Trophoblast cell (in vitro differentiated cells and primary cell): ENCODE data around the gene LRCH1.

ENCODE experiments used
- DNase-seq, 2 donors: peaks; one replicate each; pipeline ENCODE4 v3.0.0-alpha.2; 2016
- H2AFZ ChIP-seq: 2 replicates; pipeline ENCODE4 v1.6.1; 2013; ENCODE audit warnings: low read length, moderate library complexity, mild to moderate bottlenecking; ENCODE audit not compliant: insufficient read depth, poor library complexity
- H2AK5ac ChIP-seq: 2 replicates; pipeline ENCODE4 v1.6.1; 2013; ENCODE audit warnings: mild to moderate bottlenecking, low read length
- H2BK120ac ChIP-seq: 2 replicates; pipeline ENCODE4 v1.6.1; 2013; ENCODE audit warnings: low read length, mild to moderate bottlenecking, moderate library complexity; ENCODE audit not compliant: insufficient read depth, poor library complexity
- H2BK12ac ChIP-seq: 2 replicates; pipeline ENCODE4 v1.6.1; 2013; ENCODE audit warnings: mild to moderate bottlenecking, low read length, moderate library complexity
- H2BK5ac ChIP-seq: 2 replicates; pipeline ENCODE4 v1.6.1; 2013; ENCODE audit warnings: low read length, low read depth, moderate library complexity, mild to moderate bottlenecking; ENCODE audit not compliant: poor library complexity
- H3K14ac ChIP-seq: 2 replicates; pipeline ENCODE4 v1.6.1; 2013; ENCODE audit warnings: mild to moderate bottlenecking, low read length
- H3K18ac ChIP-seq: 2 replicates; pipeline ENCODE4 v1.6.1; 2013; ENCODE audit warnings: mild to moderate bottlenecking, low read length
- H3K23ac ChIP-seq: 2 replicates; pipeline ENCODE4 v1.6.1; 2013; ENCODE audit warnings: low read length
- H3K27ac ChIP-seq: 2 replicates; pipeline ENCODE4 v1.5.1; 2013; ENCODE audit warnings: low read depth, mild to moderate bottlenecking, inconsistent platforms, low read length, moderate library complexity
- H3K27me3 ChIP-seq: 2 replicates; pipeline ENCODE4 v1.6.1; 2013; ENCODE audit warnings: inconsistent platforms, mild to moderate bottlenecking, low read length, moderate library complexity; ENCODE audit not compliant: insufficient read depth
- H3K36me3 ChIP-seq, 2 experiments: 1 replicate in 1 of 2; 2 replicates in 1 of 2; pipeline ENCODE4 v1.6.1; 2013; ENCODE audit warnings: low read length in 2 of 2, mild to moderate bottlenecking in 2 of 2, moderate library complexity in 1 of 2; ENCODE audit not compliant: insufficient read depth in 2 of 2, control insufficient read depth in 1 of 2
- H3K4ac ChIP-seq: 2 replicates; pipeline ENCODE4 v1.6.1; 2013; ENCODE audit warnings: low read depth, mild to moderate bottlenecking, low read length, moderate library complexity
- H3K4me1 ChIP-seq, 2 experiments: 1 replicate in 1 of 2; 2 replicates in 1 of 2; pipeline ENCODE4 v1.6.1; 2013; ENCODE audit warnings: low read length in 2 of 2, mild to moderate bottlenecking in 2 of 2, moderate library complexity in 1 of 2; ENCODE audit not compliant: insufficient read depth in 2 of 2, control insufficient read depth in 1 of 2
- H3K4me2 ChIP-seq: 2 replicates; pipeline ENCODE4 v1.6.1; 2013; ENCODE audit warnings: inconsistent platforms, mild to moderate bottlenecking, low read length, moderate library complexity
- H3K4me3 ChIP-seq: 2 replicates; pipeline ENCODE4 v1.5.1; 2013; ENCODE audit warnings: mild to moderate bottlenecking, low read depth, low read length, inconsistent platforms
- H3K79me1 ChIP-seq: one replicate; pipeline ENCODE4 v1.6.1; 2013; ENCODE audit warnings: low read length
- H3K79me2 ChIP-seq: 2 replicates; pipeline ENCODE4 v1.6.1; 2013; ENCODE audit warnings: low read length, mild to moderate bottlenecking; ENCODE audit not compliant: control insufficient read depth, insufficient read depth, poor library complexity
- H3K9ac ChIP-seq: 2 replicates; pipeline ENCODE4 v1.6.1; 2013; ENCODE audit warnings: mild to moderate bottlenecking, low read length
- H3K9me3 ChIP-seq: 2 replicates; pipeline ENCODE4 v1.6.1; 2013; ENCODE audit warnings: low read depth, mild to moderate bottlenecking, control low read depth, inconsistent platforms, low read length; ENCODE audit not compliant: insufficient read depth
- H4K12ac ChIP-seq: 2 replicates; pipeline ENCODE4 v1.6.1; 2013; ENCODE audit warnings: low read depth, mild to moderate bottlenecking, low read length, moderate library complexity
- H4K8ac ChIP-seq: 2 replicates; pipeline ENCODE4 v1.6.1; 2013; ENCODE audit warnings: low read depth, mild to moderate bottlenecking, low read length, moderate library complexity
- H4K91ac ChIP-seq: one replicate; pipeline ENCODE4 v1.6.1; 2013; ENCODE audit warnings: low read depth, mild to moderate bottlenecking, low read length, moderate library complexity
- WGBS: extraction: QIAGEN DNeasy Blood & Tissue Kit; methylation state at CpG from one replicate; pipeline ENCODE4 v1.1.7; 2013; ENCODE audit warnings: missing lambda C conversion rate; ENCODE audit not compliant: insufficient read length, insufficient coverage; ENCODE audit errors: extremely low coverage; 5-methylcytosine and 5-hydroxymethylcytosine counted together

Gene LRCH1

GRCh38 chr13:46561691-46562090, 8.7 kb downstream of the LRCH1 start:
- Histone ChIP-seq H3K4ac (peak overlapping the region; percentile 48), H3K79me1 (no peaks in the 10 kb centered on the region), H3K36me3 (no peaks in the 10 kb centered on the region), H4K91ac (no peak overlapping the region), H3K79me2 (peaks cover 21% of the 10 kb centered on the region), H2BK5ac (no peak overlapping the region), H3K4me1 (no peaks in the 10 kb centered on the region), H2BK120ac (no peak overlapping the region), H2AK5ac (no peak overlapping the region), H3K4me2 (no peak overlapping the region), H3K14ac (no peak overlapping the region), H4K12ac (no peak overlapping the region), H4K8ac (no peak overlapping the region), H2BK12ac (no peak overlapping the region), H3K9me3 (no peaks in the 10 kb centered on the region), H3K27me3 (no peaks in the 10 kb centered on the region), H2AFZ (no peak overlapping the region), H3K23ac (no peak overlapping the region), H3K18ac (no peak overlapping the region), H3K4me3 (no peak overlapping the region), H3K9ac (no peak overlapping the region), H3K27ac (no peak overlapping the region)
- WGBS = no CpG with 5 or more reads among the region's 1 CpG
- DNase-seq = no peak

GRCh38 chr13:46562152-46562551, 9.2 kb downstream of the LRCH1 start:
- Histone ChIP-seq H4K91ac (no peak overlapping the region), H3K36me3 (no peaks in the 10 kb centered on the region), H3K27me3 (no peaks in the 10 kb centered on the region), H3K9ac (no peak overlapping the region), H3K27ac (no peak overlapping the region), H4K12ac (no peak overlapping the region), H3K79me1 (no peaks in the 10 kb centered on the region), H3K4me2 (no peak overlapping the region), H2AFZ (no peak overlapping the region), H3K18ac (no peak overlapping the region), H3K79me2 (peaks cover 21% of the 10 kb centered on the region), H3K14ac (no peak overlapping the region), H3K4ac (peak overlapping the region; percentile 91), H2BK5ac (no peak overlapping the region), H3K23ac (no peak overlapping the region), H3K9me3 (no peaks in the 10 kb centered on the region), H3K4me1 (no peaks in the 10 kb centered on the region), H2AK5ac (no peak overlapping the region), H2BK12ac (no peak overlapping the region), H2BK120ac (no peak overlapping the region), H4K8ac (no peak overlapping the region), H3K4me3 (no peak overlapping the region)
- no CpG with 5 or more reads among the region's 2 CpGs for WGBS
- DNase-seq = no peak

- no peaks in the 10 kb centered on the region for H3K4me1 ChIP-seq
- no peak overlapping the region for H3K9ac ChIP-seq
- no peak overlapping the region for H2BK12ac ChIP-seq
- H3K27me3 ChIP-seq = no peaks in the 10 kb centered on the region
- no peak overlapping the region for H2BK5ac ChIP-seq
- no peak overlapping the region for H4K91ac ChIP-seq
- no peaks in the 10 kb centered on the region for H3K9me3 ChIP-seq
- H2AFZ ChIP-seq = peak overlapping the region; percentile 70
- no peak overlapping the region for H3K23ac ChIP-seq
- no peak overlapping the region for H3K14ac ChIP-seq
- H3K18ac ChIP-seq = peak overlapping the region; percentile 25
- no CpG with 5 or more reads among the region's 5 CpGs for WGBS
- H3K4me2 ChIP-seq = no peak overlapping the region
- H3K4ac ChIP-seq = peak overlapping the region; percentile 91
- H2BK120ac ChIP-seq = no peak overlapping the region
- no peaks in the 10 kb centered on the region for H3K79me1 ChIP-seq
- no peak overlapping the region for H4K8ac ChIP-seq
- H3K36me3 ChIP-seq = no peaks in the 10 kb centered on the region
- no peak overlapping the region for H4K12ac ChIP-seq
- no peak overlapping the region for H3K27ac ChIP-seq
- H3K4me3 ChIP-seq = no peak overlapping the region
- H3K79me2 ChIP-seq = peaks cover 18% of the 10 kb centered on the region
- H2AK5ac ChIP-seq = no peak overlapping the region
- DNase-seq = no peak
These were observed 9.6 kb downstream of the LRCH1 start for GRCh38 chr13:46562581-46562980.

GRCh38 chr13:46565808-46566750, 13.1 kb downstream of the LRCH1 start:
- H3K23ac ChIP-seq = no peak overlapping the region
- H3K27ac ChIP-seq = peak overlapping the region; percentile 4
- H3K4me1 ChIP-seq = peaks cover under 1 to 5% of the 10 kb centered on the region in 2 experiments
- H3K79me2 ChIP-seq = peaks cover 21% of the 10 kb centered on the region
- H4K8ac ChIP-seq = no peak overlapping the region
- H2AFZ ChIP-seq = no peak overlapping the region
- no peaks in the 10 kb centered on the region for H3K27me3 ChIP-seq
- no peaks in the 10 kb centered on the region for H3K79me1 ChIP-seq
- H2AK5ac ChIP-seq = no peak overlapping the region
- no peak overlapping the region for H3K18ac ChIP-seq
- no peak overlapping the region for H3K4me3 ChIP-seq
- DNase-seq = no peak
- no peak overlapping the region for H3K14ac ChIP-seq
- no peak overlapping the region for H4K91ac ChIP-seq
- no peak overlapping the region for H3K9ac ChIP-seq
- no peak overlapping the region for H3K4me2 ChIP-seq
- no CpG with 5 or more reads among the region's 7 CpGs for WGBS
- H3K9me3 ChIP-seq = no peaks in the 10 kb centered on the region
- H4K12ac ChIP-seq = no peak overlapping the region
- peak overlapping the region; percentile 88 for H3K4ac ChIP-seq
- no peak overlapping the region for H2BK5ac ChIP-seq
- H3K36me3 ChIP-seq = no peaks in the 10 kb centered on the region
- H2BK12ac ChIP-seq = no peak overlapping the region
- no peak overlapping the region for H2BK120ac ChIP-seq
